Right lobe of liver (tissue), 4 donors: Measurements from ENCODE around the gene PPDPF.

Experiments
- POLR2A ChIP-seq: fragments of 450-650 bp; IDR thresholded peaks from one replicate; pipeline ENCODE4 v1.6.1; 2017; ENCODE audit warnings: antibody characterized with exemption, mild to moderate bottlenecking
- TF ChIP-seq, protein P1 (sequence below), 4 donors: fragments of 200-600 bp in 3 of 4; fragments of 450-650 bp in 1 of 4; IDR thresholded peaks; one replicate each; pipeline versions ENCODE4 v1.5.1 to v1.8.0; 2016 to 2022; ENCODE audit warnings: antibody characterized with exemption in 4 of 4, mild to moderate bottlenecking in 2 of 4
- donor health status: DM: no; HTN: no; CAD: no.
- donor health status: DM: no; HTN: no; CAD: no.
- donor health status: DM: no; HTN: yes; CAD: no.

DNA sequence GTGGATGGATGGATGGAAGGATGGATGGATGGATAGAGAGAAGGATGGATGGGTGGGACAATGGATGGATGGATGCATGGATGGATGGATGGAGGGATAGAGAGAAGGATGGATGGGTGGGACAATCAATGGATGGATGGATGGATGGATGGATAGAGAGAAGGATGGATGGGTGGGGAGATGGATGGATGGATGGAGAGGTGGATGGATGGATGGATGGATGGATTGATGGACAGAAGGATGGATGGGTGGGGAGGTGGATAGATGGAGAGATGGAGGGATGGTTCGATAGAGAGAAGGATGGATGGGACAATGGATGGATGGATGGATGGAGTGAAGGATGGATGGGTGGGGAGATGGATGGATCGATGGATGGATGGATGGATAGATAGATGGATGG lies 28.0 kb upstream of the PPDPF start:
- TF ChIP-seq, protein P1, sequence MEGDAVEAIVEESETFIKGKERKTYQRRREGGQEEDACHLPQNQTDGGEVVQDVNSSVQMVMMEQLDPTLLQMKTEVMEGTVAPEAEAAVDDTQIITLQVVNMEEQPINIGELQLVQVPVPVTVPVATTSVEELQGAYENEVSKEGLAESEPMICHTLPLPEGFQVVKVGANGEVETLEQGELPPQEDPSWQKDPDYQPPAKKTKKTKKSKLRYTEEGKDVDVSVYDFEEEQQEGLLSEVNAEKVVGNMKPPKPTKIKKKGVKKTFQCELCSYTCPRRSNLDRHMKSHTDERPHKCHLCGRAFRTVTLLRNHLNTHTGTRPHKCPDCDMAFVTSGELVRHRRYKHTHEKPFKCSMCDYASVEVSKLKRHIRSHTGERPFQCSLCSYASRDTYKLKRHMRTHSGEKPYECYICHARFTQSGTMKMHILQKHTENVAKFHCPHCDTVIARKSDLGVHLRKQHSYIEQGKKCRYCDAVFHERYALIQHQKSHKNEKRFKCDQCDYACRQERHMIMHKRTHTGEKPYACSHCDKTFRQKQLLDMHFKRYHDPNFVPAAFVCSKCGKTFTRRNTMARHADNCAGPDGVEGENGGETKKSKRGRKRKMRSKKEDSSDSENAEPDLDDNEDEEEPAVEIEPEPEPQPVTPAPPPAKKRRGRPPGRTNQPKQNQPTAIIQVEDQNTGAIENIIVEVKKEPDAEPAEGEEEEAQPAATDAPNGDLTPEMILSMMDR (IDR thresholded peaks at IDR 0.05): no peak
- TF ChIP-seq POLR2A: no peak
